HG03045 (cell line): Measurements from ENCODE around the gene TTC13.

Source experiments
- ATAC-seq: cut with Tn5 transposase; IDR thresholded peaks from one replicate; pipeline ENCODE4 v1.9.1; 2021; ENCODE audit warnings: mild to moderate bottlenecking, moderate library complexity; ENCODE audit not compliant: unreplicated experiment

TTC13 gene

DNA sequence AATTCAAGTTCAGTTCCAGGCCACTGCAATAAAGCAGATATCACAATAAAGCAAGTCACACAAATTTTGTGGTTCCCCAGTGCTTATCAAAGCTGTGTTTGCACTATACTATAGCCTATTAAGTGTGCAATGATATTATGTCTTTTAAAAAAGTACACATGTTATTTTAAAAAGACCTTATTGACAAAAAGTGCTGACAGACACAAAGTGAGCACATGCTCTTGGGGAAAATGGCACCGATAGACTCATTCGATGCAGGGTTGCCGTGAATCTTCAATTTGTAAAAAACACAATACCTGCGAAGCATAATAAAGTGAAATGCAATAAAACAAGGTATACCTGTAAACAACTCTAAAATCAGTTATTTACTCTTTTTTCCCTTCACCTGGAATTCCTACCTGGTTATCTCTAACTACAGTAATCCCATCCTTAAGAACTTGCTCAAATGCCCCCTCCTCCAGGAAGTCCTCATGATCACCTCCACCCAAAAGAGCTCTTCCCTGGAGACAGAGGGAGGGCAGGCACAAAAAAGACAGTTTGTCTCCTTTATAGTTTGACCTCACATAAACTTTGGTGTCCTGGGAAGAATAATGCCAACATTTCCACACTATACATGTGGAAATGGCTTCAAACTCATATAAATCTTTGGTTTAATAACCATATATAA lies 100.6 kb downstream of the TTC13 start:
- ATAC-seq = no peak

DNA sequence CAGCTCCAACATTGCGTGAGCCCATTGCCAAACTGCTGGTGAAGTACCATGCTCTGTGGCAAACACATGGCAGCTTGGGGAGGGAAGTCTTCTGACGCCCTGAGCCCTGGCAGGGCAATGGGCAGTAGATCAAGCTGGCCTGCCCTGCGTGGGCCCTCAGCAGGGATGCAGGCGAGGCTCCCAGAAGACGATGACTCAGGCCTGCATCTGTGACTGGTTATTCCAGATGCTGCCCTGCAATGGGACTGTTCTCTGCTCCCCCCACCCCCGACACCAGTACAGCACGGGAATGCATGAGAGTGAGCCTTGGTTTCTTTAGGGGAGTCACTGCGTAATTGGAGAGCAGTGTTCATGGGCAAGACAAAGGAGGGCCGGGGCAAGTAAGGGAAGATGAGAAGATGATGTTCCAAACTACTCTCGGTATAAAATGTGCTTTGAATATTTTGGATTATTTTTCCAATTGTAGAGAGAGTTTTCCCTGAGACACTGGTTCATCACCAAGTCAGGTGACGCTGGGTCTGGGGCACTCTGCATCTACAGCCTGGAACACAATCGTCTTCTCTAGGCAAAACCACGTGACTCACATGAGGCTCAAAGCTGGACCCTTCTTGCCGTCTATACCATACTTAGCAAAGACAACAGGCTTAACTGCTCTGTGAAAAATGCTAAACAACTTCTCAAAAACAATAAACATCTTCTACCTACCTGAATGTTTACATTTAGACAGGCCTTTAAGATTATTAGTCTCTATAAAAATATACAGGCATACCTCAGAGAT lies 101.3 kb downstream of the TTC13 start:
- no peak for ATAC-seq

DNA sequence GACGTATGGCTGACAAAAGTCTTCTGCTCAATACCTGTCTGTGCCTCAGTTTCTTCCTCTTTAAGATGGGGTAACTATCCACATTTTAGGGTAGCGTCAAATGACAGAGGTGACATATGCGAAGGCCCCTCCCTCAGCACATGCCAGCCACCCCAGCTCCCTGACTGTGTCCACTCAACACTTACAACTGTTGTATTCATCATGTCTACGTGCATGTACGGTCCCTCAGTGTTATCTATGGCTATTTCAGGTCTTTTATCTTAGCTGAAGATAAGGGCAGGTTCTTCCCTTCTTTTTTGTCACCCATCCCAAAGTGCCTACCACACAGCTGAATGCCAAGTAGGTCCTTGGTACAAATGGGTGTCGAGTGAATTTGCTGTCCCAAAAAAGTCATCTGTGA lies 102.0 kb downstream of the TTC13 start:
- ATAC-seq = no peak

DNA sequence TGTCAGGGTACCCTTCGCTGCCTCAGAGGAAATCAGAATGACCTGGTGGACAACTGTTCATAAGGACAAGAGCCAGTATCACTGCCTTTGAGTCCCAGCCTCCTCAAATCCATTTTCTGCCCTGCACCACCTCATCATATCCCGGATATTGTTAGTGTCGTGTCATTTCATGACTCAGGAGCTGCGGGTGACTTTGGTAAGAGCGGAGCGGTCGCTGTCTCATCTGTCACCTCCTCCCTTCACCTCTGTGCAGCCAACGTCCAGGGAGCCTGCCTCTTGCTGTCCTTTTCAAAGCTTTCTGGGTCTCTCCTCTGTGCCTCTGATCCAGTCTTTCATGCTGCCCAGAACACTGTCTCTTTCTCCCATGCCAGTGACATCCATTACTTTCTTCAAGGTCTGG lies 103.3 kb downstream of the TTC13 start:
- no peak for ATAC-seq

DNA sequence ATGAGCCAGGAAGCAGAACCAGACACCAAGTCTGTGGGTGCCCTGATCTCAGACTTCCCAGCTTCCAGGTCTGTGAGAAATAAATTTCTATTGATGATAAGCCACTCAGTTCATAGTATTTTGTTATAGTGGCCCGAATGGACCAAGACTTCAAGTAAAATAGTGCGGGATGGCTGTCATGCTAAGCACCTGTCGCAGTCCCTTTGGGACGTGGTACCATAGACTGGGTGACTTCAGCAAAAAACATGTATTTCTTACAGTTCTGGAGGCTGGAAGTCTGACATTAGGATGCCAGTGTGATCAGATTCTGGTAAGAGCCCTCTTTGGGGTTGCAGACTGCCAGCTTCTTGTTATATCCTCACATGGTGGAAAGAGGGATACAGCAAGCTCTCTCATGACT lies 107.7 kb downstream of the TTC13 start:
- no peak for ATAC-seq

DNA sequence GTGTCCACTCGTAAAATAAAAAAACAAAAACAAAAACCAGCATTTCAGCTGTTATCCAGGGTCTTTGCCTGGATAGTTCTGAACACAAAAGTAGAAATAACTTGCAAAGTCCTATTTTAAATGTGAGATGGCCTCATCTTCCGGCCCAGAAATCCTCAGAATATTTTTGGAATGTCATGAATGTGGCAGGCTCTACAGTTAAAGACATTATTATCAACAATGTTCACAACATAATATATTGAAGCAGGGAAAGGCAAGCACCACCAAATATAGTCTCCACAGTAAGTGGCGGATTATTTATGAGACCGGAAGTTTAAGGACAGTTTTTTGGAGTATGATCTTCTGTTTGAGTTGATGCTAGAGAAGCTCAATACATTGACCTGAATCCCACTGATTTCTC lies 109.2 kb downstream of the TTC13 start:
- no peak for ATAC-seq

DNA sequence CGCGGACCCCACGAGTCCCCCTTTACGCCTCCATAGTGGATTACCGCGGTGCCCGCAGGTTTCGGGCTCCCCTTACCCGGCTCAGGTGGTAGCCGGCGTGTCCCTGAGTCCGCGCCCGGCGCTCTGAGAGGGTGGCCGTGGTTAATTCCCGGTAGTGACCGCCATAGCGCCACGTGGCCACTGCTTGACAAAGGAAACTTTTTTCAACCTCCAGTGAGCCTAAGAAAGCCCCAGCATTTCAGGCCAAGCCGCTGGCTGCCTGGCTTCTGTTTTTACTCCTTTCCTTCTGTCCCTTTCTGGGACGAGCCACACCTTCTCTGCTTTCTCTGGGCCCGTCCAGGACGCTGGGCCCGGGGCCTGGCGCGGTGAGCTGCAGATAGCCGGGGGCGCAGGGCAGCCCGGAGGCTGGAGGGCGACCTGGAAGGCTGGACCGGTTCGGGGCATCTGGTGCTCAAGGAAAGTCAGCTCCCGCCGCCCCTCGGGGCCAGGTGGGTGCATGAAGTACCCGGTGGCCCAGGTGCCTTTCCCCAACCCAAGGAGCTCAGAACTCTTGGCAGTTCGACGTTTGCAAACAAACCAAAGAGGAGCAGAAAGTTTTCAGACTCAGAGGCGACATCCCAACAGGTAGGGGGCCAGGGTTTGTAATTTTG lies 109.8 kb downstream of the TTC13 start:
- ATAC-seq = peak; percentile 41

DNA sequence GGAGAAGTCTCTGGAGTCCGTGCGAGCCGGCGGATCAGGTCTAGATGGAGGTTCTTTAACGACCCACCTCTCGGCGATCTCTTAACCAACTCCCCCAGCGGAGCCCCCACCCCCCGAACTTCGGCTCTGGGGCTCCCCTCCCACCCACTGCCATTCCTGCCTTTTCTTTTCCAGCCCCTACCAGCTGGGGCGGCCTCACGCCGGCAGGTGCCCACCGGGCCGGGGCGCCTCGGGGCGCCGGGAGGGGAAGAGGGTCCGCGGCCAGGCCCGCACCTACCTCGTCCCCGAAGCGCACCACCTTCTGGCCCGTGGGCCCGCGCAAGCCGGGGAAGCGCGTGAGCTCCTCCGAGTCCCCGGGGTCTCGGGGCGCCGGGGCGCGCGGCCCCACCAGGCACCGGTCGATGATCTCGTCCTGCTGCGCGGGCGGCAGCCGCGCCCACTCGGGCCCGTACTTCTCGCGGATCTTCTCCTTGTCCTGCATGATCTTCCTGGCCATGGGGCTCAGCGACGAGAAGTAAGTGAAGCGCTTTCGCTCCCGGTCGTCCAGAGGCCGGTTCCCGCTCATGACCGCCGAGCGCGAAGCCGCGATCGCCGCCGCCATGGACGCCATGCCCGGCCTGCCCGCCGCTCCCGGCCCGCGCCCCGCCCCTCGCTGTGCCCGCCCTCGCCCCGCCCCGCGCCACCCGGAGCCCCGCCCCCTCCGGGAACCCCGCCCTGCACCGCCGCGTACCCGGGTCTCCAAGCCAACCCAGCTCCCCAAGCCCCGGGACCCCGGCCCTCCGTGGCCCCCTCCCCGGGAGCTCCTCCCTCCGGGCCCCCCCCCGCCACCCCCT lies 110.5 kb downstream of the TTC13 start, which contains the start of gene C1orf198:
TSS of gene C1orf198 (minus strand) at position 619 of the 833 bp plus-strand sequence. CDS start at position 610, 9 bp downstream.
- peak; percentile 87 for ATAC-seq

DNA sequence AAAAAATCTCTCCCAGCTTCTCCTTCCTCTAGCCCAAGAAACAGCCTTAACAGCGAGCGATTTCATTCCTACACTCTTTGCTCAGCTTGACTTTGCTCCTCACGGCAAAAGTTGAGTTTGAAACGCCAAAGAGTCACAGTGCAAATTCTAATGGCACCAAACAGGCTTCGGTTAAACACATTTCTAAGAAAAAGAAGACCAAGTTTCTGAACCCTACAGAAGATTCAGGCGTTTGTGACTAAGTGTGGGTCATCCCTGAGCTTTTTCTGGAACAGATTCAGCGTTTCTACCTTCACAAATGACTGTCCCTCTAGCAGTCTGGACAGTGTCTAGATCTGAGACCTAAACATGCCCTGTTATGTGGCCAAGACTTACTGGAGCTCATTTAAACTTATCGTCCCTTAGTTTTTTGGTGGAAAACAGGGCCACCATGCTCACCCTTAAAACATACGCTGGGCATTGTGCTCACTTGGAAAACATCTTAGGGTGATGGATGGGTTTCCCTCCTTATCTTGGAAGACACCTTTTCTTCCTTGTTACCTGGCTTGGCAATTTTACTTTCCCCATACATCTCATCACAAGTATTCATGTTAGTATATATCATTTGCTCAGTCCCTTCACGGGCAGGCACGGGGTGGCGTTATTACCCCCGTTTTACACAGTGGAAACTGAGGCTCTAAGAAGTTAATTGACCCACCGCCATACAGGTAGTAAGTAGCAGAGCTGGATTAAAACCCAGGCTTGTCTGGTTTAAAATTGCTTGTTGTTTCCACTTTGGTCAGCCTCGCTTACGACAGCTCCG lies 111.4 kb downstream of the TTC13 start:
- no peak for ATAC-seq

DNA sequence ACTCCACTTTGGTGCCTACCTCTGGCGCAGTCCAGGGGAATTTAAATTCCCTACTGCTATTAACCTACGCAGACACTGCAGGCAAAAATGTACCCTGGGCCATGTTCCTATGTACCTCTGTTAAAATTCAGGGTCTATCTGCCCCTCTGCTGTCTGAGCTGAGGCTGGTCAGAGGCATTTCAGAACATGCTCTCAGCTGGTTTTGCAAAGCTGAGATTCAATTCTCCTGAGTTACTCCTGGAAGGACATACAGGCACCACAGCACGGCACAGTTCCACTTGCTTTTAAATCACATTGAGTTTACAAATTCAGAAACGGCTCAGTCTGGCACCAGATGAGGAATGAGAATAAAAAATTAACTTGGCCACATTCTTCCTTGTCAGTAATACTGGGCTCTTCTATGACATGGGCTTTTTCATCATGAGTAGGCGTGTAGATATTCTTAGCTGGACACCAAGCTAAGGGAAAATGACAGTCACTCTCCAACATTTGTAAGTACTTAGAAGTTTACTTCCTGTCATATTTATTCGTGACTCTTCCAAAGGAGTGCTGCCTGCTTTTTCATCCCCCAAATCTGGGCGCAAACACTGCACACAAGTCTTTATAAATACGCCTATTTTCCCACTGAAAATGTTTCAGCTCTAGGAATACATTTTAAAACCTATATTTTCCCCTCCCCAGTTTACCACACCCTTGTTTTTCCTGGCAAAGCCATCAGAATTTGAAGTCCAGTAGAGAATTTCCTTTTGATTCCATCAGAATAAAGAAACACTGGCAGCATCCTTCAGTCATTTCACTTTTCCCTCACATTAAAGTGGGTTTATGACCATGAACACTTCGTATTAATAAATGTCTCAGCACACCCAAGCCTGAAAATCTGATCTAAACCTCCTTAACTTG lies 112.2 kb downstream of the TTC13 start:
- ATAC-seq = no peak

DNA sequence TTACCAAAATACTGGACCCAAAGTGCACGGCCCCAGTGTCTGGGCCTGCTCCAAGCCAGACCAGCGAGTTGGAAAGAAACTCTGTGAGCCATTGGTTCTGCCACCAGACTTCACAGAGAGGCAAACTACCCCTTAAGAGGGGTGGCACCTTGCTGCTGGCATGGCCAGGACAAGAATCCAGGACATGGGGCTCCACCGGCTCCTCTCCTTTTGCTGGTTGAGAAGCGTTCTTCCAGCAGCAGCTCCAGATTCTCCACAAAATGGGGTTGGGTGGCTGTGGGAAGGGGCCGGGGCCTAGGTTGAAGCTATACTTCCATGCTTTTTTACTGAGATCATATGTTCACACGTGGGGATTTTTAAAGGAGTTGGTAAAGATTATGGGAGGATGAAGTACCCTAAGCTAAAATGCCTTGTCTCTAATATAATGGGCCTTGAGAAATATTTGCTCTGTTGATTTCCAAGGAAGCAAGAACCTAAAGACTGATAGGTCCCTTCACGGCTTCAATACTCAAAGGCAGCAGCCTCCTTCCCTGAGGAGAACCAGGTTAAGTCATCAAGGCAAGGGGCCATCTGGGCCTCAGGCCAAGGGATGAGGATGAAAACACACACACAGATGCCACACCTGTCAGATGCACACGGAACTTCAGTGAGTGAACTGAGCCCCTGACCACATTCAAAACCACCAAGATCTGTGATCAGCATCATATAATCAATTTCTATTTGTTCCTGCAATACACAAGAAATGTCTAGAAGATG lies 113.4 kb downstream of the TTC13 start:
- no peak for ATAC-seq

DNA sequence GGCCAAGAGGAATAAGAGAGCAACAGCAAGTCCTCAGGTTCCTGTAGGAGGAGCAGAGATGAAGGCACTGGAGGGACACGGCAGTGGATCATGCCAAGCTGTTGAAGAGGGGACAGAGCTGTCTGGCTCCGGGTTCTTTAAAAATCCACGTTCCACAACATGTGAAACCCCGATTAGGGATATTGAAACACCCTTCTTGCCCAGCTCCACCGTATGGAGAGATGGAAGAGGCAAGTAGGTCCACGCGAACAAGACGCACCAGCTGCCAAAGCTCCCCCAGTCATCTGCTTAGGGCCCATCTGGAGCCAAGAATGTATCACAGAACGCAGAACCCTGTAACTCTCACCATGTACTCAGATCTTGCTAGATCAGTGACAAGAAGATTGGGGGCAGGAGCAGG lies 114.2 kb downstream of the TTC13 start:
- ATAC-seq = no peak

DNA sequence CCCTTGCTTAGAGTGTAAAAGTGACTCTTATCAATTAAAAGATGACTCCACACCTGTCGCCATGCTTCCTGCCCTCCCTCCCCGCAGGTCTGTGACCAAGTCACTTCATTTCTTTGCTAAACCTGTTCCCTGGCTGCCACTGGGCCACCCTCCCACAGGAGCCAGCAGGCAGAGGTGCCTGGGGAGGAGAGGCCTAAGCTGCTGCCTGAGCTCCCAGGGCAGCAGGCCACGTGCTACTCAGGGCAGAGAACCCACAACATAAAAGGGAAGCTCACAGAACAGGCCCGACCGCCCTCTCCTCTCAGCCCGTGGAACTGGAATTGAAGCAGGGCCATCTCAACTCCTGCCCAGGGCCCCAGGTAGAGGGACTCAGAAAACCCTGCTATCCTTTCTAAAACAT lies 115.2 kb downstream of the TTC13 start:
- no peak for ATAC-seq

DNA sequence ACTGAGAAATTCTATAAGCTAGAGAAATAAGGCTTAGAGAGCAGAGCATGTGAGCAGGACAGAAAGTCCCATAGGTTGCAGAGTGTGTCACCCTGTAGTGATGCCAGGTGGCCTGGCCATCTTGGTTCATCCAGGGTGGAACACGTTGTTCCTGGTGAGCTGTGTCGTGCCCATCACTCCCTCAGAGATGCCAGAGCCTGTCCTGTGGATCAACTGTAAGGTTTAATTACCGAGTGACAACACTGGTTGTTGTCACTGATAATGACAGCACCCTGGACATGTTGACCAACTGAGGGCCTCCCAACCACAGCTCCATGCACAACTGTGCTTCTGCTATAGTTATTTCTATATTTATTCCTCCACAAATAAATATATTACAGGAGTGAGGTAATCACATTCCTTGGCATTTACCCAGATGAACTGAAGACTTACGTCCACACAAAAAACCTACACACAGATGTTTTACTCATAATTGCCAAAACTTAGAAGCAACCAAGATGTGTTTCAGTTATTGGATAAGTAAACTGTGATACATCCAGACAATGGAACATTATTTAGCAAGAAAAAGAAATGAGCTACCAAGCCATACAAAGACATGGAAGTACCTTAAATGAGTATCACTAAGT lies 116.6 kb downstream of the TTC13 start:
- no peak for ATAC-seq

DNA sequence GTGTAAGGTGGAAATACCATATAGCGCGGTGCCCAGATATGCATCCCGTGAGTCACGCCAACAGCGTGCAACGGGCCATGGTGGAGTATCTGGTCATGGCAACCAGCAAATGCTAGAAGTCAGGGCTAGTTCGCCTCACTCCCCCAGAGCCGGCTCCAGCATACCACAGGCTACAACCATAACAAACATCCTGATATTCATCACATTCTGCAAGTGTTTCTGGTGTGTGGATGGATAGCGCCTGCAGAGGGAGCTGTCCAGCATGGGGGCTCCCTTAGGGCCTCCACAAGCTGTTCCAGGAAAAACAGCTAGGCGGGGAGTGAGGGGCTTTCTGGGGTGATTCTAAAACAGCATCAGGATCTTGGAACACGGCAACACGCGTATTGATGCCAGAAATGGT lies 117.2 kb downstream of the TTC13 start:
- ATAC-seq = no peak

DNA sequence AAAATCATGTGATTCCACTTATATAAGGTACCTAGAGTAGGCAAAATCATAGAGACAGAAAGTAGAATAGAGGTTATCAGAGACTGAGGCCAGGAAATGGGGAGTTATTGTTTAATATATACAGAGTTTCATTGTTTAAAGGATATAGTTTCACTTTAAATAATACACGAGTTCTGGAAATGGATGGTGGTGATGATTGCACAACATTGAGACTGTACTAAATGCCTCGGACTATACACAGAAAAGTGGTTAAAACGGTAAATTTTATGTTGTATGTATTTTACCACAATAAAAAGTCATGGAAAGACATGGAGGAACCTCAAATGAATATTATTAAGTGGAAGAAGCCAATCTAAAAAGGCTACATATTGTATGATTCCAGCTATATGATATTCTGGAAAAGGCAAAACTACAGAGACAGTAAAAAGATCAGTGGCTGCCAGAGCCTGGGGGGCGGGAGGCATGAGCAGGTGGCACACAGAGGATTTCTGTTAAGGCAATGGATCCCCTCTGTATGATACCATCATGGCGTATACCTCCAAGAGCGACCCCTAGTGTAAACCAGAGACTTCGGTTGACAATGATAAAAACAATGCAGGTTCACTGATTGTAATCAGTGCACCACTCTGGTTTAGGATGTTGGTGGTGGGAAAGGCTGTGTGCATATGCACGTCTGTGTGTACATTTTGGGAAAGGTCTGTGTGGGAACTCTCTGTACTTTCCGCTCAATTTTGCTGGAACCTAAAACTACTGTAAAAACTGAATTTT lies 117.9 kb downstream of the TTC13 start:
- ATAC-seq = no peak
